ENCODE data around the gene MAPT.
A peak's percentile ranks its signal among the peaks of the same experiment; 100 is the strongest.

MAPT gene

GRCh38 chr17:45894022-45894784 is at the start of gene MAPT:
MAPT (plus strand) TSS chr17:45894554; CDS start chr17:45962338, 67,784 bp downstream.
- H3K27me3 ChIP-seq (ENCODE audit: control insufficient read depth, insufficient read depth, low read length) = peaks cover 83% of the 10 kb centered on the region

DNA sequence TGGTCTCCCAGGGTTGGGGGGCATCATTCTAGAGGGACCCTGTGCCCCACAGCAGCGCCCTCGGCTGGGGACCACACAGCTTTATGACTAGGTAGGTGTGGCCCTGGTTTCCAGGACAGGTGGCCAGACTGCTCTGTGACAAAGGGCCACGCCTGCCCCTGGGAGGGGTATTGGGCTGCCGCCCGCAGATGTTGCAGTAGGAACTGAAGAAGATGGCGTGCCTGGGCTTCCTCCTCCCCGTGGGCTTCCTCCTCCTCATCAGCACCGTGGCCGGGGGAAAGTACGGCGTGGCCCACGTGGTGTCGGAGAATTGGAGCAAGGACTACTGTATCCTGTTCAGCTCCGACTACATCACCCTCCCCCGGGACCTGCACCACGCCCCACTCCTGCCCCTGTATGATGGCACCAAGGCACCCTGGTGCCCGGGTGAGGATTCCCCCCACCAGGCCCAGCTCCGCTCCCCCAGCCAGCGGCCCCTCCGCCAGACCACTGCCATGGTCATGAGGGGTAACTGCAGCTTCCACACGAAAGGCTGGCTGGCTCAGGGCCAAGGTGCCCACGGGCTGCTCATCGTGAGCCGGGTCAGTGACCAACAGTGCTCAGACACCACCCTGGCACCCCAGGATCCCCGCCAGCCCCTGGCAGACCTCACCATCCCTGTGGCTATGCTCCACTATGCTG is 49.5 kb upstream of the MAPT start, which contains the start of gene SPPL2C:
TSS of gene SPPL2C (plus strand) at position 187 of the 681 bp plus-strand sequence. CDS start at position 213, 26 bp downstream.
- no peaks in the 10 kb centered on the region for H3K27me3 ChIP-seq (ENCODE audit: control insufficient read depth, insufficient read depth, low read length)
- no peak within 1 kb of the TSS for H3K27ac ChIP-seq (ENCODE audit: low read depth, low read length)
- no peak within 1 kb of the TSS for H3K4me3 ChIP-seq (ENCODE audit: low read depth, low read length)
- H3K4me1 ChIP-seq (ENCODE audit: control insufficient read depth, insufficient read depth, low read length) = no peaks in the 10 kb centered on the region
- no peaks in the 10 kb centered on the region for H3K36me3 ChIP-seq (ENCODE audit: control insufficient read depth, insufficient read depth, low read length)
- no peak within 1 kb of the TSS for H3K9ac ChIP-seq (ENCODE audit: low read length)
- no peaks in the 10 kb centered on the region for H3K9me3 ChIP-seq (ENCODE audit: control insufficient read depth, insufficient read depth, low read depth, low read length)

More at GRCh38 chr17:45894022-45894784, at the start of gene MAPT:
- peak within 1 kb of the TSS; percentile 66 for H3K9ac ChIP-seq (ENCODE audit: low read length)
- peaks cover 12% of the 10 kb centered on the region for H3K4me1 ChIP-seq (ENCODE audit: control insufficient read depth, insufficient read depth, low read length)
- H3K9me3 ChIP-seq (ENCODE audit: control insufficient read depth, insufficient read depth, low read depth, low read length) = no peaks in the 10 kb centered on the region
- peak within 1 kb of the TSS; percentile 78 for H3K4me3 ChIP-seq (ENCODE audit: low read depth, low read length)
- no peaks in the 10 kb centered on the region for H3K36me3 ChIP-seq (ENCODE audit: control insufficient read depth, insufficient read depth, low read length)
- H3K27ac ChIP-seq (ENCODE audit: low read depth, low read length) = no peak within 1 kb of the TSS

DNA sequence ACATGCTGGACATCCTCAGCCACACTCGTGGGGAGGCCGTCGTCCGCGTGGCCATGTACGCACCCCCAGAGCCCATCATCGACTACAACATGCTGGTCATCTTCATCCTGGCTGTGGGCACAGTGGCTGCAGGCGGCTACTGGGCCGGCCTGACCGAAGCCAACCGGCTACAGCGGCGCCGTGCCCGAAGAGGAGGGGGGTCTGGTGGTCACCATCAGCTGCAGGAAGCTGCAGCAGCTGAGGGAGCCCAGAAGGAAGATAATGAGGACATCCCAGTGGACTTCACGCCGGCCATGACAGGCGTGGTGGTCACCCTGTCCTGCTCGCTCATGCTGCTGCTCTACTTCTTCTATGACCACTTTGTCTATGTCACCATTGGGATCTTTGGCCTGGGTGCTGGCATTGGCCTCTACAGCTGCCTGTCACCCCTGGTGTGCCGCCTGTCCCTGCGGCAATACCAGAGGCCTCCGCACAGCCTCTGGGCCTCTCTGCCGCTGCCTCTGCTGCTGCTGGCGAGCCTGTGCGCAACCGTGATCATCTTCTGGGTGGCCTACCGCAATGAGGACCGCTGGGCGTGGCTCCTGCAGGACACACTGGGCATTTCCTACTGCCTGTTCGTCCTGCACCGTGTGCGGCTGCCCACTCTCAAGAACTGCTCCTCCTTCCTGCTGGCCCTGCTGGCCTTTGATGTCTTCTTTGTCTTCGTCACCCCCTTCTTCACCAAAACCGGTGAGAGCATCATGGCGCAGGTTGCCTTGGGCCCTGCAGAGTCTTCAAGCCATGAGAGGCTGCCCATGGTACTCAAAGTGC is 48.8 kb upstream of the MAPT start:
- H3K36me3 ChIP-seq (ENCODE audit: control insufficient read depth, insufficient read depth, low read length) = no peaks in the 10 kb centered on the region
- H3K4me3 ChIP-seq (ENCODE audit: low read depth, low read length) = no peak overlapping the region
- no peak overlapping the region for H3K27ac ChIP-seq (ENCODE audit: low read depth, low read length)
- H3K27me3 ChIP-seq (ENCODE audit: control insufficient read depth, insufficient read depth, low read length) = no peaks in the 10 kb centered on the region
- no peaks in the 10 kb centered on the region for H3K9me3 ChIP-seq (ENCODE audit: control insufficient read depth, insufficient read depth, low read depth, low read length)
- no peak overlapping the region for H3K9ac ChIP-seq (ENCODE audit: low read length)
- no peaks in the 10 kb centered on the region for H3K4me1 ChIP-seq (ENCODE audit: control insufficient read depth, insufficient read depth, low read length)

GRCh38 chr17:45846223-45846622 is 48.1 kb upstream of the MAPT start:
- no peak overlapping the region for H3K27ac ChIP-seq (ENCODE audit: low read depth, low read length)
- H3K9me3 ChIP-seq (ENCODE audit: control insufficient read depth, insufficient read depth, low read depth, low read length) = no peaks in the 10 kb centered on the region
- H3K36me3 ChIP-seq (ENCODE audit: control insufficient read depth, insufficient read depth, low read length) = no peaks in the 10 kb centered on the region
- H3K9ac ChIP-seq (ENCODE audit: low read length) = no peak overlapping the region
- H3K4me1 ChIP-seq (ENCODE audit: control insufficient read depth, insufficient read depth, low read length) = no peaks in the 10 kb centered on the region
- H3K27me3 ChIP-seq (ENCODE audit: control insufficient read depth, insufficient read depth, low read length) = no peaks in the 10 kb centered on the region; the same call in 1 of the 2 replicates
- no peak overlapping the region for H3K4me3 ChIP-seq (ENCODE audit: low read depth, low read length)

DNA sequence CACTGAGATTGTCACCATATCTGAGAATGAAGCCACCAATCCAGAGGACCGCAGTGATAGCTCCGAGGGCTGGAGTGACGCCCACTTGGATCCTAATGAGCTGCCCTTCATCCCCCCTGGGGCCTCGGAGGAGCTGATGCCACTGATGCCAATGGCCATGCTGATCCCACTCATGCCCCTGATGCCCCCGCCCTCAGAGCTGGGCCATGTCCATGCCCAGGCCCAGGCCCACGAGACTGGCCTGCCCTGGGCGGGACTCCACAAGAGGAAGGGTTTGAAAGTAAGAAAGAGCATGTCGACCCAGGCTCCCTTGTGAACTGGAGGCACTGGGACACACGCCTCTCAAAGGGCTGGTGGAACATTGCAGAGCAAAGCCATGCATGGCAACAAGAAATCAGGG is 47.7 kb upstream of the MAPT start:
- no peak overlapping the region for H3K4me3 ChIP-seq (ENCODE audit: low read depth, low read length)
- H3K27ac ChIP-seq (ENCODE audit: low read depth, low read length) = no peak overlapping the region
- H3K9ac ChIP-seq (ENCODE audit: low read length) = no peak overlapping the region
- no peaks in the 10 kb centered on the region for H3K4me1 ChIP-seq (ENCODE audit: control insufficient read depth, insufficient read depth, low read length)
- H3K9me3 ChIP-seq (ENCODE audit: control insufficient read depth, insufficient read depth, low read depth, low read length) = no peaks in the 10 kb centered on the region
- H3K27me3 ChIP-seq (ENCODE audit: control insufficient read depth, insufficient read depth, low read length) = peaks cover 4% of the 10 kb centered on the region; the same call in 1 of the 2 replicates
- H3K36me3 ChIP-seq (ENCODE audit: control insufficient read depth, insufficient read depth, low read length) = no peaks in the 10 kb centered on the region

- Histone ChIP-seq H3K4me1 (ENCODE audit: control insufficient read depth, insufficient read depth, low read length) (no peaks in the 10 kb centered on the region), H3K27ac (ENCODE audit: low read depth, low read length) (no peak overlapping the region), H3K9ac (ENCODE audit: low read length) (no peak overlapping the region), H3K9me3 (ENCODE audit: control insufficient read depth, insufficient read depth, low read depth, low read length) (no peaks in the 10 kb centered on the region), H3K4me3 (ENCODE audit: low read depth, low read length) (no peak overlapping the region), H3K36me3 (ENCODE audit: control insufficient read depth, insufficient read depth, low read length) (no peaks in the 10 kb centered on the region), H3K27me3 (ENCODE audit: control insufficient read depth, insufficient read depth, low read length) (peaks cover 8% of the 10 kb centered on the region; the same call in 1 of the 2 replicates)
Observed at GRCh38 chr17:45847101-45847500, 47.3 kb upstream of the MAPT start.

GRCh38 chr17:45847747-45848146 is 46.6 kb upstream of the MAPT start:
- no peaks in the 10 kb centered on the region for H3K4me1 ChIP-seq (ENCODE audit: control insufficient read depth, insufficient read depth, low read length)
- H3K36me3 ChIP-seq (ENCODE audit: control insufficient read depth, insufficient read depth, low read length) = no peaks in the 10 kb centered on the region
- no peak overlapping the region for H3K9ac ChIP-seq (ENCODE audit: low read length)

DNA sequence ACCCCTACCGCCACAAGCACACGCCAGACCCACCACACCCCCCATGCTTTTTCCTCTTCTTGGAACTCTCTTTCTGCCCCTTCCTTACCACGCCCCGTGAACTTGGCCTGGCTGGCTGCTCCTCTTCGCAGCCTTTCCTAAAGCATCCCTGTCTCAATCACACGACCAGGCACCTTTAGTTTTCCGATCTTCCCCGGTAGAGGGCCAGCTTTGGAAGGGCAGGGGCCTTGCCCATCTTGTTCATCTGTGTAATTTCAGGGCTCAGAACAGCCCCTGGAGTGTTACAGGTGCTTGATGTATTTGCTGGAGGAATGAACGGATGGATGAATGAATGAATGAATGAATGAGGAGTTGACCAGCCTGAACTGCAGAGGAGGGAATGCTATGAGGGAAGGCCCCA is 45.9 kb upstream of the MAPT start:
- Histone ChIP-seq H3K27ac (ENCODE audit: low read depth, low read length) (no peak overlapping the region), H3K27me3 (ENCODE audit: control insufficient read depth, insufficient read depth, low read length) (peaks cover 13% of the 10 kb centered on the region; the same call in 1 of the 2 replicates), H3K9ac (ENCODE audit: low read length) (no peak overlapping the region), H3K4me1 (ENCODE audit: control insufficient read depth, insufficient read depth, low read length) (no peaks in the 10 kb centered on the region), H3K9me3 (ENCODE audit: control insufficient read depth, insufficient read depth, low read depth, low read length) (no peaks in the 10 kb centered on the region), H3K36me3 (ENCODE audit: control insufficient read depth, insufficient read depth, low read length) (no peaks in the 10 kb centered on the region), H3K4me3 (ENCODE audit: low read depth, low read length) (no peak overlapping the region)

More at GRCh38 chr17:45847747-45848146, 46.6 kb upstream of the MAPT start:
- no peaks in the 10 kb centered on the region for H3K9me3 ChIP-seq (ENCODE audit: control insufficient read depth, insufficient read depth, low read depth, low read length)
- no peak overlapping the region for H3K4me3 ChIP-seq (ENCODE audit: low read depth, low read length)
- H3K27me3 ChIP-seq (ENCODE audit: control insufficient read depth, insufficient read depth, low read length) = peaks cover 13% of the 10 kb centered on the region; the same call in 1 of the 2 replicates
- H3K27ac ChIP-seq (ENCODE audit: low read depth, low read length) = no peak overlapping the region

DNA sequence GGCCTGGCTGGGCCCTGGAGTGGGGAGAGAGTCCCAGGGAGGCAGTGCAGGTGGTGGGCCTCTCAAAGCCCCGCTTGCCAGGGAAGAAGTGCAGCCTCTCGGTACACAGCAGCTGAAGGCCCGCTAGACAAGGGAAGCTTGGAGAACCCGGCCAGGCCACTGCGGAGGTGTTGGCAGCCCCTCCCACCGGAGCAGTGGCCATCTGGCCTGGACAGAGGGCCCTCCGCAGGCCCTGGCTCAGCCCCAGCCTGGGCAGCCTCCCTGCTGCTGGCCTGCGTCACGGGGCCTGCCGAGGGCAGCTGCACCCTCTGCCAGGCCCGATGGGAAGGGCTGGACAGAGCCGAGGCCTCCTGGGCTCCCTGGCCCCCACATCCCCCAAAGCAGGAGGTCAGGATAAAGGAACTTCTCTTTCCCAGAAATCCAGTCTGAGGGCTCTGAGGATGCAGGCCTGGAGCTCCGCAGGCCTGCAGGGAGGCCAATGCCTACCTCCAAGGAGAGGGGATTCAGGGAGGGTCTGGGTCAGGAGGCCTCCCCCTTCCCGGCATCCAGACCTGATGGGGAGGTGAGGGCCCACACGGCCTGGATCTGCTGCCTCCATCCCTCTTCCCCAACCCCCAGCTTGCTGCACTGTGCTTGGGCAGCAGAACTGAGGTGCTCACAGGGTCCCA is 45.4 kb upstream of the MAPT start:
- Histone ChIP-seq H3K4me1 (ENCODE audit: control insufficient read depth, insufficient read depth, low read length) (no peaks in the 10 kb centered on the region), H3K27me3 (ENCODE audit: control insufficient read depth, insufficient read depth, low read length) (peaks cover 14% of the 10 kb centered on the region; the same call in 1 of the 2 replicates), H3K9me3 (ENCODE audit: control insufficient read depth, insufficient read depth, low read depth, low read length) (no peaks in the 10 kb centered on the region), H3K9ac (ENCODE audit: low read length) (no peak overlapping the region), H3K36me3 (ENCODE audit: control insufficient read depth, insufficient read depth, low read length) (no peaks in the 10 kb centered on the region), H3K27ac (ENCODE audit: low read depth, low read length) (no peak overlapping the region), H3K4me3 (ENCODE audit: low read depth, low read length) (no peak overlapping the region)

DNA sequence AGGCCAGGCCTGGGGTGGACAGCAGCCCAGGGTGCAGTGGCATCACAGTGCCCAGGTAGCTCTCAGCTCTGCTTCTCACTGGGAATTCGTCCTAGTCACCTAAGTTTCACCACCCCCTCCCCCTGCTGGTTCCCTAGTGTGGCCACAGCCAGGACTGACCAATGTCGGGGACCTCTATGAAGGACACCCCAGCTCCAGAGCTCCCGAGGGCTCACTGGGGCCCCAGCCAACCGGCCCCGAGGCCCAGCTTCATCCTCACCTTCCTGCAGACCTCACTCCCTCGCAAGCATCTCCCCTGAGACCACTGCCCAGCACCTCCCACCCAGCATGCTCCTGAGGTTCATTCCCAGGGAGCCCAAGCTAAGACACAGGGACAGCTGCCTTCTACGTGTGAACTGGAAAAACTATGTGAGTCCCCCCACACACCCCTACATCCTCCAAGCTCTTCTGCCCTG is 44.8 kb upstream of the MAPT start:
- H3K27me3 ChIP-seq (ENCODE audit: control insufficient read depth, insufficient read depth, low read length) = peaks cover 16% of the 10 kb centered on the region; the same call in 1 of the 2 replicates
- no peaks in the 10 kb centered on the region for H3K9me3 ChIP-seq (ENCODE audit: control insufficient read depth, insufficient read depth, low read depth, low read length)
- no peaks in the 10 kb centered on the region for H3K36me3 ChIP-seq (ENCODE audit: control insufficient read depth, insufficient read depth, low read length)
- H3K27ac ChIP-seq (ENCODE audit: low read depth, low read length) = no peak overlapping the region
- H3K4me1 ChIP-seq (ENCODE audit: control insufficient read depth, insufficient read depth, low read length) = no peaks in the 10 kb centered on the region
- H3K4me3 ChIP-seq (ENCODE audit: low read depth, low read length) = no peak overlapping the region
- no peak overlapping the region for H3K9ac ChIP-seq (ENCODE audit: low read length)
